HEK293T (cell line): ENCODE data around the gene IFNW1.

Experiments used
- ARNT ChIP-seq: fragments of 450-650 bp; IDR thresholded peaks from 2 replicates; pipeline ENCODE4 v1.6.1; 2017; ENCODE audit warnings: mild to moderate bottlenecking
- BHLHE40 ChIP-seq: fragments of 450-650 bp; IDR thresholded peaks from 2 replicates; pipeline ENCODE4 v1.6.1; 2016; ENCODE audit warnings: mild to moderate bottlenecking, moderate library complexity, borderline replicate concordance
- FOXA1 ChIP-seq: fragments of 450-650 bp; IDR thresholded peaks from 2 replicates; pipeline ENCODE4 v1.6.1; 2016; ENCODE audit warnings: mild to moderate bottlenecking
- FOXK2 ChIP-seq: fragments of 450-650 bp; IDR thresholded peaks from 2 replicates; pipeline ENCODE4 v1.6.1; 2016; ENCODE audit warnings: mild to moderate bottlenecking
- FOXM1 ChIP-seq: fragments of 450-650 bp; IDR thresholded peaks from 2 replicates; pipeline ENCODE4 v1.6.1; 2017; ENCODE audit warnings: mild to moderate bottlenecking, borderline replicate concordance
- HDGF ChIP-seq: fragments of 450-650 bp; IDR thresholded peaks from 2 replicates; pipeline ENCODE4 v1.6.1; 2017; ENCODE audit warnings: antibody characterized with exemption, borderline replicate concordance
- LEF1 ChIP-seq: fragments of 450-650 bp; IDR thresholded peaks from 2 replicates; pipeline ENCODE4 v1.6.1; 2017; ENCODE audit warnings: mild to moderate bottlenecking, borderline replicate concordance
- NFRKB ChIP-seq: fragments of 450-650 bp; IDR thresholded peaks from 2 replicates; pipeline ENCODE4 v1.6.1; 2016; ENCODE audit warnings: mild to moderate bottlenecking, moderate library complexity
- SP1 ChIP-seq: fragments of 450-650 bp; IDR thresholded peaks from 2 replicates; pipeline ENCODE4 v1.6.1; 2017

DNA sequence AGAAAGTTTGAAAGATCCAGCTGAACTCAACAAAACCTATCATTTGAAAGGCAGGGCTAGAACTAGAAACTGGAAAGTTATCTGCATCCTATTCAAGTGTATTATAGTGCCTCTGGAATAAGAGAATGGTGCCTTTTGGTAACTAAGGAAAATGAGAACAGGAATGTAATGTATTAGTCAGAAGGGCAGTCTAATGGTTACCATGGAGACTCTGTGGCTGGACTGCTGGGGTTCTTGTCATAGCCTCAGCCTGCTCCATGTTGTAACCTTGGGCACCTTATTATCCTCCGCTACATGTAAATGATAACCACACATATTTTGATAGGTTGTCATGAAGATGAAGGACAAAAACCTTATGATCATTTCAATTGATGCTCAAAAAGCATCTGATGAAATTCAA is 39.3 kb downstream of the IFNW1 start:
- TF ChIP-seq FOXM1 = no peak
- no peak for TF ChIP-seq FOXK2
- no peak for TF ChIP-seq SP1
- TF ChIP-seq HDGF = no peak
- no peak for TF ChIP-seq BHLHE40
- TF ChIP-seq LEF1 = no peak
- TF ChIP-seq ARNT = no peak
- TF ChIP-seq FOXA1 = no peak
- no peak for TF ChIP-seq NFRKB
